ENCODE measurements around the gene CDK5.

Gene CDK5

GRCh38 chr7:151087245-151088018 is 29.7 kb upstream of the CDK5 start:
- peak; percentile 87 for DNase-seq (ENCODE audit: low read depth, low spot score)

- DNase-seq (ENCODE audit: low read depth, low spot score), result peak; percentile 64
Measured at GRCh38 chr7:151086802-151087244, 29.1 kb upstream of the CDK5 start.

- peak; percentile 88 for DNase-seq (ENCODE audit: low read depth, low spot score)
Measured at GRCh38 chr7:151085691-151086620, 28.3 kb upstream of the CDK5 start, which contains the start of gene AGAP3. AGAP3 (plus strand) TSS chr7:151086475; CDS start chr7:151086742, 267 bp downstream.

GRCh38 chr7:151085329-151085690 is 27.6 kb upstream of the CDK5 start:
- DNase-seq (ENCODE audit: low read depth, low spot score), result no peak

DNA sequence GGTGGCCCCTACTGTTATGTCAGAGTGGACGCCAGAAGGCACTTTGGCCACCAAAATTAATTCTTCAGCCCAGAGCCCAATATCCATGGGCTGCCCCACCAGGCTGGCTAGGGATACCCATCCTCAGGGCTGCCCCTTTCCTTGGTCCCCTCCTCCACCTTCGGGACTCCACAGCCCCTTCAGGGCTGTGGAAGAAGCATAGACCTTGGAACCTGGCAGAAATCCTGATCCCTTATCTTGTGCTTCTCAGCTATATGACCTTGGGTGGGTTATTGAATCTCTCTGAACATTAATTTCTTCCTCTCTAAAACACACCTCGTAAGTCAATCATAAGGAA is 26.1 kb upstream of the CDK5 start:
- DNase-seq (ENCODE audit: low read depth, low spot score), result no peak

DNA sequence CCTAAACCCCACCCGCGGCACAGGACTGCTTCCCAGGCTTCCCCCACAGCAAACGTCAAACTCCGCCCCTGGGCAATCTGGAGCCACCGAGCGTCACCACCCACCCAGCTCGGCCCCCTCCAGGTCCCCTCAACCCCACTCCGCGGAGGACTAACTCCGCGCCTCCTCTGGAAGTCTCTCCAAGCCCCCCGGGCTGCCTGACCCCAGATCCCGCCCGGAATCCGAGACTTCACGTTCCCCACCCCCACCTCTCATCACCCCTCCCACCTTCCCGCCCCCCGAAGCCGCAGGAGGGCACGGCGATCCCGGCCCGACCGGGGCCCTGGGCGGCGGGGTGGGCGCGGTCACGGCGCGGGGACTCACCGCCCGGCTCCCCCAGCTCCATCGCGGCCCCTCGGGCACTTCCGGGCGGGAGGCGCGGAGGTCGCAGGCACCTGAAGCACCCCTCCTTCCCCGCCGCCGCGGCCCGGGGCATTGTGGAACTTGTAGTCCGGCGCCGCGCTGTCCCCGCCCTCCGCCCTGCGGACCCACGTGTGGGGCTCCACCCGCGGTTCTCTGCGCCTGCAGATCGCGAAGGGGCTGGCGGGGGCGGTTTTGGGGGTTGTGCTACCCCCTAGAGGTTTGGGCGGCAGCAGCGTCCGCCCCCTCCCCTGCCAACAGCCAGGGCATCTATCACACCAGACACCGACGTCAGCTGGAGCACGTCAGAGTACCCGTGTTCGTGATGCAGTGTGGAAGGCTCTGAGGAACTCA is 25.6 kb upstream of the CDK5 start, which contains the start of gene TMUB1:
TSS of gene TMUB1 (minus strand) at position 423 of the 753 bp plus-strand sequence. CDS start 930 bp downstream, outside the sequence.
- DNase-seq (ENCODE audit: low read depth, low spot score), result peak; percentile 81

GRCh38 chr7:151082141-151083070 is 24.7 kb upstream of the CDK5 start:
- no peak for DNase-seq (ENCODE audit: low read depth, low spot score)

GRCh38 chr7:151081170-151082101 is 23.7 kb upstream of the CDK5 start:
- DNase-seq (ENCODE audit: low read depth, low spot score), result peak; percentile 50

GRCh38 chr7:151080522-151081169 is 22.9 kb upstream of the CDK5 start, which contains the start of gene FASTK:
FASTK (minus strand) TSS chr7:151080809; CDS start chr7:151080766, 43 bp downstream.
- peak; percentile 97 for DNase-seq (ENCODE audit: low read depth, low spot score)

DNA sequence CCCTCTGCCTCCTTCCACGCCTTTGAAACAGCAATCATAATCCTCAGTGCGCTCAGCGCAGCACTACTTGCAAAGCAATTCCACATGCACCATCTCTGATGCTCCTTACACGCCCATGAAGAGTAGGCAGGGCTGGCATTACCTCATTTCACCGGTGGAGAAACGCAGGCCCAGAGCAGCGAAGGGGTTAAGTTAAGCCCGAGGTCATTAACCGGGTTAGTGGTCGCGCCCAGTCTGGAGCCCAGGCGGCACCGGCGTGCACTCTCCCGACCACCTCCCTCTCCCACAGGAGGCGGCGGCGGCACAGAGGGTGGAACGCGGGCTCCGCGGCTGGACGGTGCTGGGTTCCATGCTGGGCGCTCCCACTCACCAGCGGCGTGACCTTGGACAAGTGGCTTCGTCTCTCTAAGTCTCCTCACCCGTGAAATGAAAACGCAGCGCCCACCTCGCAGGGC is 22.4 kb upstream of the CDK5 start:
- DNase-seq (ENCODE audit: low read depth, low spot score), result peak; percentile 52

DNA sequence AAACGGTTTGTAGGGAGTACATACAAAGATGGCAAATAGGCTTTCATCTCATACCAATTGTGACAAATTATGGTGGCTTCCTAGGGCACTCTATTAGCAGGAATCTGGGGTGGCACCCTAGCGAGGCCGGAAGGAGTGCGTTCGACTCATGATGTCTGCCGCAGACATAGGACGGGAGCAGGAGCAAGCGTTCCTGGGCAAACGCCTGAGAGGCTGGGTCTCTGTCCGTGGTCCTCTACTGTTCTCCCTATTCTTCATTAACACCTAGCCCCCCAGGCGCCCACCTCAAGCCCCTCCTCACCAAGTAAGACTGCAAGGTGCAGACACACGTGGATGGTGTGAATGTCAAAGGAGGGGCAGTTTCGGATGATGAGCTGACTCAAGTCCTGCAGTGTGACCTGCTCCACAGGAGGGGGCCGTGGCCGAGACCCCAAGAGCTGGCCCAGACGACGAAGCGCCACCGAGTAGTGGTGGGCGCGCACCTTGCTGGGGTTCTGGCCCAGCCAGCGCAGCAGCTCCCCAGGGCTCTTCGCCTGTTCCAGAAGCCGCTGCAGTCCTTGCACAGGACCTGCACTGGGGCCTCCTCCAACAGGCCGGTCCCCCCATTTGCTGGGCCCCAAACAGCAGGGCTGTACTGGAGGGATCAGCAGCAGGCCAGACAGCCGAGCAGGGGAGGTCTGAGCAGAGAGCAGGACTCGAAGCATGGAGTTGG is 21.7 kb upstream of the CDK5 start:
- DNase-seq (ENCODE audit: low read depth, low spot score), result no peak

DNA sequence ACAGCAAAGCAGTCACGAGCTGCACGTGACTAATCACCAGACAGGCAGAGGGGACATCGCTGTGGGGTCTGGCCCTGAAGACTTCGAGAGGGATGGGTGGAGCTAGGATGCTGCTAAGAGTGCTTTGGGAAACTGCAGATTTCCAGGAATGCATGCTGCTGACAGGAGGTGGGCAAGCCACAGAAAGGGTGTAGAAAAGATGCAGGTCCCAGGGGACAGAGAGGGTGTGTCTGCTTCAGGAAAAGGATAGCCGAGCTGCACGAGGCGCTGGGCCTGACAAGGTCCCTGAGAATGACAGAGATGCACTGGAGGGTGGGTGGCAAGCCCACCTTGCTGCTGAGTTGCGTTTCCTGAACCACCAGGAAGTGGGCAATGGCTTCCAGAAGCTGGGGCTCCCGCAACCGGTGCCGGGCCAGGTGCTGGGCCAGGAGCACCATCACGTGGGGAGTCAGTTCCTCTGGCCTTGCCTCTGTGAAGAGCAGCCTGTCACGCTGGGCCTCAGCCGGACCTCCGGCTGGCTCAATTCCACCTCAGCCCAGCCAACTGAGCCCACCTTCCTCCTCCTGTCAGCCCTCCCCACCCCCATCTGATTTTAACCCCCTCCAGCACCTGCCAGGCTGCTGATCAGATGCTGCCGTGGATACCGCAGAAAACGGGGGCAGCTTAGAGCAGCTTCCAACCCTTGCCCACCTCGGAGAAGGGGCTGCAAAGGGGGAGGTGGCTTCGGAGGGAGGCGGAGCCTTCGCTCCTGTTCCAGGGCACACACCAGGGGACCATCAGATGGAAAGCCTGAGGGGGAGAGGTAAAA is 20.7 kb upstream of the CDK5 start:
- no peak for DNase-seq (ENCODE audit: low read depth, low spot score)

- no peak for DNase-seq (ENCODE audit: low read depth, low spot score)
Measured at GRCh38 chr7:151077705-151078232, 20.1 kb upstream of the CDK5 start.

- peak; percentile 46 for DNase-seq (ENCODE audit: low read depth, low spot score)
Measured at GRCh38 chr7:151076863-151077704, 19.4 kb upstream of the CDK5 start.

DNA sequence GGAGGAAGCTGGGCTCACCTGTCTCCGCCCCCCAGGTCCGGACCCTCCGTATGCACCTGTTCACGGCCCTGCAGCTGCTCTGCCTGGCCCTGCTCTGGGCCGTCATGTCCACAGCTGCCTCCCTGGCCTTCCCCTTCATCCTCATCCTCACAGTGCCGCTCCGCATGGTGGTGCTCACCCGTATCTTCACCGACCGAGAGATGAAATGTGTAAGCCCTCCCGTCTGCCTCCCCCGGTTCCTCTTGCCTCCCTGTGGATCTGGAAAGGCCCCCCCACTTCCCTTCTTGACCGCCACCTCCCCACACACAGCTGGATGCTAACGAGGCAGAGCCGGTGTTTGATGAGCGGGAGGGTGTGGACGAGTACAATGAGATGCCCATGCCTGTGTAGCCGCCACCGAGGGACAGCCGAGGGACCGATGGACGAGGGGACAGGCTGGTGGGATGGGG is 18.3 kb upstream of the CDK5 start:
- DNase-seq (ENCODE audit: low read depth, low spot score), result no peak

DNA sequence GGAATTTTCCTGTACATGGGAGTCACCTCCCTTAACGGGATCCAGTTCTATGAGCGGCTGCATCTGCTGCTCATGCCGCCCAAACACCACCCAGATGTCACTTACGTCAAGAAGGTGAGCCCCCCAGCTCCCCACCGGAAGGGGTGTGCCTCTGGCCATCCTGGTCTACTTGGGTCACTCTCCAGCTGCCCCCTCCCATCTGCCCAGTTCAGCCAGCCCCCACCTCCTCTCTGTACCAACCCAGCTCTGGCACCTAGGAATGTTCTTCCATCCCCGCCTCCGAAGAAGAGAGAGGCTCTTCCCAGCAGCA is 17.9 kb upstream of the CDK5 start:
- DNase-seq (ENCODE audit: low read depth, low spot score), result no peak
